ENCODE measurements around the gene PRCC. TPM values are rescaled to one million over a fixed set of nuclear protein-coding genes. Genes with fewer than 3 reads are reported as not detected.

Gene PRCC
- total RNA-seq, 2 donors from 2014 or later: 108 to 111 TPM

DNA sequence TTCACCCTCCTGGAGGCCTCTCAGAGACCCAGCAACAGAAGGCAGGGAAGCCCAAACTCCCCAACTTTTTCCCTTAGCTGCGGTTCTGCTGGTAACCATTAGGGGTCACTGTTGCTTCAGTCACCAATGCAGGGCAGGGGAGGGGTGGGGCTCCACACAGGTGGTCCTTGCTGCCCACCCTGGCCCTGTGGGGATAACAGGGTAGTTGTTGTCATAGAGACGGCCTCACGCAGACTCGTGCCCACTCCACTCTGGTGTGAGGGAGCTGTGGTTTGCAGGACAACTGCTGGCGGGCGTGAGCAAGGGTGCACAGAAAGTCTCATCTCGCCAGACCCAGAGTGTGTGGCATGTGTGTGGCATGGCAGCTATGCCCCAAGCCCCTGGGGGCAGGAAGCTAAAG, 71.6 kb downstream of the PRCC start:
- peak; percentile 87 for DNase-seq
- no peak overlapping the region for H3K4me3 Mint-ChIP-seq
- Histone ChIP-seq H3K27me3 (ENCODE audit: control insufficient read depth, insufficient read depth, low read length, poor library complexity, severe bottlenecking) (peaks cover 75% of the 10 kb centered on the region), H3K9ac (ENCODE audit: extremely low read depth, low read length, poor library complexity, severe bottlenecking) (no peak overlapping the region), H3K4me3 (ENCODE audit: low read length) (no peak overlapping the region), H3K4me1 (ENCODE audit: control insufficient read depth, insufficient read depth, low read length) (no peaks in the 10 kb centered on the region), H3K27ac (ENCODE audit: low read depth, low read length) (no peak overlapping the region), H3K36me3 (ENCODE audit: control insufficient read depth, insufficient read depth, low read length) (no peaks in the 10 kb centered on the region), H3K9me3 (ENCODE audit: control insufficient read depth, low read length) (no peaks in the 10 kb centered on the region)
- H3K4me1 Mint-ChIP-seq: no peaks in the 10 kb centered on the region
- TF ChIP-seq, protein P1, sequence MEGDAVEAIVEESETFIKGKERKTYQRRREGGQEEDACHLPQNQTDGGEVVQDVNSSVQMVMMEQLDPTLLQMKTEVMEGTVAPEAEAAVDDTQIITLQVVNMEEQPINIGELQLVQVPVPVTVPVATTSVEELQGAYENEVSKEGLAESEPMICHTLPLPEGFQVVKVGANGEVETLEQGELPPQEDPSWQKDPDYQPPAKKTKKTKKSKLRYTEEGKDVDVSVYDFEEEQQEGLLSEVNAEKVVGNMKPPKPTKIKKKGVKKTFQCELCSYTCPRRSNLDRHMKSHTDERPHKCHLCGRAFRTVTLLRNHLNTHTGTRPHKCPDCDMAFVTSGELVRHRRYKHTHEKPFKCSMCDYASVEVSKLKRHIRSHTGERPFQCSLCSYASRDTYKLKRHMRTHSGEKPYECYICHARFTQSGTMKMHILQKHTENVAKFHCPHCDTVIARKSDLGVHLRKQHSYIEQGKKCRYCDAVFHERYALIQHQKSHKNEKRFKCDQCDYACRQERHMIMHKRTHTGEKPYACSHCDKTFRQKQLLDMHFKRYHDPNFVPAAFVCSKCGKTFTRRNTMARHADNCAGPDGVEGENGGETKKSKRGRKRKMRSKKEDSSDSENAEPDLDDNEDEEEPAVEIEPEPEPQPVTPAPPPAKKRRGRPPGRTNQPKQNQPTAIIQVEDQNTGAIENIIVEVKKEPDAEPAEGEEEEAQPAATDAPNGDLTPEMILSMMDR (conservative IDR thresholded peaks at IDR 0.05): peak; percentile 86
- H3K27me3 Mint-ChIP-seq (ENCODE audit: insufficient read depth): peaks cover 89% of the 10 kb centered on the region
- H3K36me3 Mint-ChIP-seq (ENCODE audit: low read depth): no peaks in the 10 kb centered on the region
- no peaks in the 10 kb centered on the region for H3K9me3 Mint-ChIP-seq
- no peak overlapping the region for H3K27ac Mint-ChIP-seq
- 36 to 72% methylated on average over 2 to 7 of the region's 7 CpGs for WGBS, 2 experiments (ENCODE audit: insufficient coverage in 1 of 2, insufficient read length in 1 of 2)

DNA sequence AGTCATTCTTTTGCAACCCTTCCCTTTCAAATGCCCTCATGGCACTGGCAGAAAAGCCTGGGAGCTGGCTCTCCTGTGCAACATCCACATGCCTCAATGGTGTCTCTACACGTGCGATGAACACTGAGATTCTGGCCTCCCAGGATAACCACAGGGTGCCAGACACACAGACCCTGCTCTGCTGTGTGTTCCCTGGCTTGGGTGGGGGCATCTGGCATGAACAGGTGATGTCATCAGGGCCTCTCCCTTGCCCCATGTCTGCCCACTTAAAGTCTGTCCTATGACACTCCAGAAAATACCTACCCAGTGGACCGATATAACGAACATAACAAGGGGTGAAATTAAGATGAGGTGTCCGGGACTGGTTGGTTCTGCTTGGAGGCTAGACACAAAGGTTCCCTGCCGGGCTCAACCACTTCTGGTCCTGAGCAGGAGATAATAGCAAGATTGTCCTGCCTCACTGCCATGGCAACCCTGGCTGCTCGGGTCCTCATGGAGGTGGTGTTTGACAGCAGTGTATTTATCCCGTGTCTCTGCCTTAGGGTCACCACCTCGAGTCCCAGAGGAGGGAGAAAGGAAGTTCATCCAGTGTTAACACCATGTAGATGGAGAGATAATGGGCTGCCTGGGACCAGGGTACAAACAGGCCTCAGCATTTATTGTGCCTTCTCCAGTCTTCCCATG, 72.2 kb downstream of the PRCC start:
- H3K27me3 Mint-ChIP-seq (ENCODE audit: insufficient read depth): peaks cover 89% of the 10 kb centered on the region
- H3K4me3 Mint-ChIP-seq: no peak overlapping the region
- no peak overlapping the region for H3K27ac Mint-ChIP-seq
- H3K27me3 ChIP-seq (ENCODE audit: control insufficient read depth, insufficient read depth, low read length, poor library complexity, severe bottlenecking): peaks cover 75% of the 10 kb centered on the region
- H3K9ac ChIP-seq (ENCODE audit: extremely low read depth, low read length, poor library complexity, severe bottlenecking): no peak overlapping the region
- no peaks in the 10 kb centered on the region for H3K4me1 ChIP-seq (ENCODE audit: control insufficient read depth, insufficient read depth, low read length)
- TF ChIP-seq, protein P1 (conservative IDR thresholded peaks at IDR 0.05): no peak
- no peaks in the 10 kb centered on the region for H3K4me1 Mint-ChIP-seq
- no peak overlapping the region for H3K27ac ChIP-seq (ENCODE audit: low read depth, low read length)
- H3K36me3 Mint-ChIP-seq (ENCODE audit: low read depth): no peaks in the 10 kb centered on the region
- DNase-seq: no peak
- no peak overlapping the region for H3K4me3 ChIP-seq (ENCODE audit: low read length)
- H3K9me3 Mint-ChIP-seq: no peaks in the 10 kb centered on the region
- H3K36me3 ChIP-seq (ENCODE audit: control insufficient read depth, insufficient read depth, low read length): no peaks in the 10 kb centered on the region
- 42 to 46% methylated on average over 9 of the region's 9 CpGs for WGBS, 2 experiments (ENCODE audit: insufficient coverage in 1 of 2, insufficient read length in 1 of 2)
- no peaks in the 10 kb centered on the region for H3K9me3 ChIP-seq (ENCODE audit: control insufficient read depth, low read length)

DNA sequence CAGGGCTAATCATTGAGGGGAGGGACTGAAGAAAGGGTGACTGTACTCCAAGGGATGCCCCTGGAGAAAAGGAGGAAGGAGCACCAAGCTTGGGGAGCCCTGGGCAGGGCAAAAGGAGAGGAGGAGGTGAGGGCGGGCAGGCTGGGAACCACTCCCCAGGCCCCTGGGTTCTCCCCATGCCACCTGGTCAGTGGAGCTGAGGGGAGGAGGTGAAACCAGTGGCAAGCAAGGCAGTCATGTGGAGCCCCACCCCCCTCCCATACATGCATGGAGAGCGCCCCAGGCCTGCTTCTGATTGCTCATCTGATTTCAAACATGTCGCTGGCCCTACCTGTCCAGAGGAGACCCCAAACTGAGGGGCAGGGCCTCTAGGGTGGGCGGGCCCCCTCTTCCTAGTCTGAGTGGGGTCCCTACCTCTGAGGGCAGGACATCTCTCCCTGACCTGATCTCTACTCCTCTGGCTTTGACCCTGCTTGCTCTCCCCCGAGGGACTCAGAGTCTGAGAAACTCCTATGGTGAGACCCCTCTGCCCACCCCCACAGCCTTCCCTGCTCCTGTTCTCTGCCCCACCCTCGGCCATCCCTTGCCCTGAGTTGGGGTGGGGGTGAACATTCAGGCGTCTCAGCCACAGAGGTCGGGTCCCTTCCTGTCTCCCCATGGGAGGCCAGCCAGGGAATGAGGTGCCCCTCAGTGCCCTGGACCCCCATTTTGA, 73.0 kb downstream of the PRCC start:
- Histone ChIP-seq H3K4me3 (ENCODE audit: low read length) (no peak overlapping the region), H3K9me3 (ENCODE audit: control insufficient read depth, low read length) (no peaks in the 10 kb centered on the region), H3K9ac (ENCODE audit: extremely low read depth, low read length, poor library complexity, severe bottlenecking) (no peak overlapping the region), H3K4me1 (ENCODE audit: control insufficient read depth, insufficient read depth, low read length) (no peaks in the 10 kb centered on the region), H3K27me3 (ENCODE audit: control insufficient read depth, insufficient read depth, low read length, poor library complexity, severe bottlenecking) (peaks cover 75% of the 10 kb centered on the region), H3K36me3 (ENCODE audit: control insufficient read depth, insufficient read depth, low read length) (no peaks in the 10 kb centered on the region), H3K27ac (ENCODE audit: low read depth, low read length) (no peak overlapping the region)
- peaks cover 3% of the 10 kb centered on the region for H3K4me1 Mint-ChIP-seq
- 70 to 72% methylated on average over 2 to 8 of the region's 8 CpGs for WGBS, 2 experiments (ENCODE audit: insufficient coverage in 1 of 2, insufficient read length in 1 of 2)
- TF ChIP-seq, protein P1 (conservative IDR thresholded peaks at IDR 0.05): no peak
- DNase-seq: no peak
- no peak overlapping the region for H3K27ac Mint-ChIP-seq
- H3K27me3 Mint-ChIP-seq (ENCODE audit: insufficient read depth): peaks cover 89% of the 10 kb centered on the region
- no peaks in the 10 kb centered on the region for H3K36me3 Mint-ChIP-seq (ENCODE audit: low read depth)
- no peaks in the 10 kb centered on the region for H3K9me3 Mint-ChIP-seq
- no peak overlapping the region for H3K4me3 Mint-ChIP-seq
